Common myeloid progenitor, CD34-positive (primary cell): Measurements from ENCODE around the gene CNOT6L.

Experiments
- CTCF ChIA-PET: fragments of 350-600 bp; sonication (Branson Sonifier 250); formaldehyde crosslinking; loops from one replicate; lab custom pipeline; 2021; ENCODE audit warnings: antibody characterized with exemption; lab: Charles Lee
- POLR2A ChIA-PET: fragments of 350-600 bp; sonication (Branson Sonifier 250); formaldehyde crosslinking; loops from one replicate; lab custom pipeline; 2021; ENCODE audit warnings: antibody characterized with exemption; lab: Charles Lee
- DNase-seq, 3 donors: peaks; one replicate each; pipeline versions ENCODE4 v3.0.0 to v3.0.0-alpha.2; 2013
- H3K27ac ChIP-seq, 2 experiments: 1 replicate in 1 of 2; 2 replicates in 1 of 2; pipeline ENCODE4 v1.7.0; 2013; ENCODE audit warnings: inconsistent platforms in 2 of 2, low read length in 2 of 2, mild to moderate bottlenecking in 2 of 2, low read depth in 1 of 2, moderate library complexity in 1 of 2; ENCODE audit not compliant: severe bottlenecking in 2 of 2, insufficient read depth in 1 of 2, poor library complexity in 1 of 2
- H3K27me3 ChIP-seq, 5 experiments: replicated peaks in 2 of 5; 1 replicate in 3 of 5; 2 replicates in 2 of 5; pipeline versions ENCODE4 v1.6.1 to v1.7.0; 2013; ENCODE audit warnings: low read length in 4 of 5, mild to moderate bottlenecking in 2 of 5, moderate library complexity in 2 of 5, inconsistent platforms in 1 of 5; ENCODE audit not compliant: insufficient read depth in 5 of 5, control insufficient read depth in 4 of 5
- H3K36me3 ChIP-seq, 4 experiments: 1 replicate in 2 of 4; 2 replicates in 2 of 4; pipeline versions ENCODE4 v1.6.1 to v1.7.0; 2013; ENCODE audit warnings: low read length in 3 of 4, control low read depth in 1 of 4, mild to moderate bottlenecking in 1 of 4; ENCODE audit not compliant: control insufficient read depth in 4 of 4, insufficient read depth in 4 of 4
- H3K4me1 ChIP-seq, 4 experiments: 1 replicate in 3 of 4; 2 replicates in 1 of 4; pipeline versions ENCODE4 v1.6.1 to v1.7.1; 2013; ENCODE audit warnings: low read length in 3 of 4, mild to moderate bottlenecking in 3 of 4, control low read depth in 1 of 4, inconsistent platforms in 1 of 4, moderate library complexity in 1 of 4; ENCODE audit not compliant: control insufficient read depth in 4 of 4, insufficient read depth in 4 of 4; ENCODE audit errors: control extremely low read depth in 1 of 4
- H3K4me3 ChIP-seq, 7 experiments: 1 replicate in 4 of 7; 2 replicates in 3 of 7; pipeline versions ENCODE4 v1.5.1 to v1.7.0; 2013; ENCODE audit warnings: mild to moderate bottlenecking in 7 of 7, low read length in 6 of 7, moderate library complexity in 6 of 7, inconsistent platforms in 2 of 7, low read depth in 2 of 7, control low read depth in 1 of 7; ENCODE audit not compliant: insufficient read depth in 4 of 7, control insufficient read depth in 1 of 7; ENCODE audit errors: extremely low read depth in 1 of 7
- H3K9me3 ChIP-seq, 5 experiments: 1 replicate in 4 of 5; 2 replicates in 1 of 5; pipeline versions ENCODE4 v1.6.1 to v1.7.1; 2013; ENCODE audit warnings: low read length in 4 of 5, mild to moderate bottlenecking in 2 of 5, inconsistent platforms in 1 of 5, low read depth in 1 of 5, moderate library complexity in 1 of 5; ENCODE audit not compliant: control insufficient read depth in 4 of 5, insufficient read depth in 2 of 5; ENCODE audit errors: control extremely low read depth in 1 of 5
- WGBS: methylation state at CpG from one replicate; pipeline ENCODE4 v1.1.5; 2013; ENCODE audit not compliant: insufficient coverage; 5-methylcytosine and 5-hydroxymethylcytosine counted together

Gene CNOT6L

GRCh38 chr4:77712675-77713074 lies 106.5 kb downstream of the CNOT6L start:
- POLR2A ChIA-PET, result no interaction called here
- Histone ChIP-seq H3K27ac (no peak overlapping the region), H3K27me3 (no peaks in the 10 kb centered on the region), H3K9me3 (no peaks in the 10 kb centered on the region), H3K4me3 (no peak overlapping the region), H3K4me1 (peaks cover 0 to 4% (median 0%) of the 10 kb centered on the region in 4 experiments), H3K36me3 (peaks cover 5 to 14% (median 9%) of the 10 kb centered on the region in 4 experiments)
- CTCF ChIA-PET, result interaction anchor here (1.1 kb wide), 1 partner anchor 169 kb away, joined by 3 read pairs; no protein-coding TSS in a partner anchor
- no peak for DNase-seq
- WGBS, result no CpG with 5 or more reads among the region's 1 CpG

DNA sequence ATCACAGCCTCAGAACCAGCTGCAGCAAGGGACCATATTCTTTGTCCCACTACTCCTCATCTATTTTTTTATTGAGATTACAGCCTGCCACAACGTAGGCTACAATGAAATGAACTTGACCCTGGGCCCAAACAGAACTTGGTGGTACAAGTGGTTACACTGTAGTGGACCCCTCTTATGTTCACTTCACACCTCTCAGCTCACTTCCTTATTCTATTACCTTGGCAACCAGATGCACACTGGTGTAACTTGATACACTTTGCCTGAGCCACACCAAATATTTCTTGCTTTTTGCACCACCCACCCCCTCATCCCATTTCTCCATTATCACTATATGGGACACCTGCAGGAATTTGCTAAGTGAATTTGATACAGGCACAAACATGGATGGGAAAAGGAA lies 107.7 kb downstream of the CNOT6L start:
- Histone ChIP-seq H3K27ac (no peak overlapping the region), H3K36me3 (peaks cover 2 to 12% (median 7%) of the 10 kb centered on the region in 4 experiments)

DNA sequence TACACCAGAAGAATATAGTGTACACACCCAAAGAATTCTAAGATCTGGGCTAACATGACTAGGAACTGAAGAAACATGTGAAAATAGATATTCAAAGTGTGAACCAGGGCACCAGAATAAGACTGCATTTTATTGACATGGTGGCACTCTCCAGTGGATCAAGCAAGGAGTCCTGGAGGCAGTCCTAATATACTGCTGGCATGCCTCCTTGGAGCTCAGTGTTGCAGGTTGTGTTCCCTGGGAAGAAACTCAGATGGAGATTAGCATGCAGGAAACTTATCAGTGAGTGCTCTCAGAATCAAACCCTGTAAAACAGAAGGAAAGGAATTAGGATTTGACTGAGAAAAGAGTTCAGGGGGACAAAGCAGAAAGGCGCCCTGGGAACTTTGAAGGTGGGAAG lies 108.5 kb downstream of the CNOT6L start:
- 100% methylated on average over 1 of the region's 1 CpG for WGBS
- Histone ChIP-seq H3K36me3 (peaks cover 2 to 9% (median 6%) of the 10 kb centered on the region in 4 experiments), H3K4me3 (no peak overlapping the region), H3K27me3 (no peaks in the 10 kb centered on the region), H3K27ac (no peak overlapping the region), H3K4me1 (peaks cover 0 to 4% (median 0%) of the 10 kb centered on the region in 4 experiments), H3K9me3 (no peaks in the 10 kb centered on the region)
- CTCF ChIA-PET, result no interaction called here
- POLR2A ChIA-PET, result no interaction called here
- no peak for DNase-seq

More for the DNA sequence above, 107.7 kb downstream of the CNOT6L start:
- CTCF ChIA-PET, result no interaction called here
- H3K4me3 ChIP-seq, result no peak overlapping the region
- no peaks in the 10 kb centered on the region for H3K27me3 ChIP-seq
- POLR2A ChIA-PET, result no interaction called here
- H3K9me3 ChIP-seq, result no peaks in the 10 kb centered on the region
- peak in 2 of 3 donors; percentile 13 to 22 for DNase-seq
- no CpG with 5 or more reads among the region's 1 CpG for WGBS
- H3K4me1 ChIP-seq, result peaks cover 0 to 4% (median 0%) of the 10 kb centered on the region in 4 experiments

- no peaks in the 10 kb centered on the region for H3K9me3 ChIP-seq
- CTCF ChIA-PET, result no interaction called here
- DNase-seq, result no peak
- peaks cover 0 to 4% (median 0%) of the 10 kb centered on the region in 4 experiments for H3K4me1 ChIP-seq
- H3K4me3 ChIP-seq, result no peak overlapping the region
- peaks cover 0 to 9% (median 4%) of the 10 kb centered on the region in 4 experiments for H3K36me3 ChIP-seq
- H3K27me3 ChIP-seq, result no peaks in the 10 kb centered on the region
- 100% methylated on average over 1 of the region's 1 CpG for WGBS
- H3K27ac ChIP-seq, result no peak overlapping the region
- POLR2A ChIA-PET, result no interaction called here
Observed at GRCh38 chr4:77710059-77710458, 109.1 kb downstream of the CNOT6L start.

GRCh38 chr4:77706717-77707116 lies 112.5 kb downstream of the CNOT6L start:
- POLR2A ChIA-PET, result no interaction called here
- Histone ChIP-seq H3K9me3 (no peaks in the 10 kb centered on the region), H3K36me3 (no peaks in the 10 kb centered on the region), H3K27ac (no peak overlapping the region), H3K4me1 (no peaks in the 10 kb centered on the region), H3K27me3 (no peaks in the 10 kb centered on the region), H3K4me3 (no peak overlapping the region)
- CTCF ChIA-PET, result interaction anchor here (1.0 kb wide), 1 partner anchor 25 kb away, joined by 3 read pairs; no protein-coding TSS in a partner anchor
- DNase-seq, result no peak
- 100% methylated on average over 4 of the region's 4 CpGs for WGBS

DNA sequence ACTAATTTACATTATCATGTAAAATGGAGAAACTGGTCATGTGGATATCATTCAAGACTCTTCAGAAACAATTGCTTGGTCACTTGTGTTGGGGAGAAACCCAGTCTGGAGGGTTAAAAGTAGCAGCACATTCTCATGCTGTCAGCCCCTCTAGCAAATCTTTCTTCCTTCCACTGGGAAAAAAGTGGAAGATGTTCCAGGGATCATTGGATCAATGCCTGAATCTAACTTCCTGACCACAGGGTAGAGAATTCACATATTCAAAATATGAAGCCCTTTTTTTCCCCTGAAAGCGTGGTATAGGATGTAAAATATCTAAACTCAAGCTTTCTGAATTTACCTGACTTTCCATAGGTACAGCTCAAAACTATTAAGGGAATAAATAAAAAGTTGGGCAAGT lies 115.5 kb downstream of the CNOT6L start:
- Histone ChIP-seq H3K36me3 (no peaks in the 10 kb centered on the region), H3K4me1 (no peaks in the 10 kb centered on the region), H3K27me3 (no peaks in the 10 kb centered on the region), H3K9me3 (no peaks in the 10 kb centered on the region), H3K4me3 (no peak overlapping the region), H3K27ac (no peak overlapping the region)
- CTCF ChIA-PET, result no interaction called here
- POLR2A ChIA-PET, result no interaction called here
- WGBS, result no CpG with 5 or more reads among the region's 1 CpG
- DNase-seq, result no peak

GRCh38 chr4:77701121-77701520 lies 118.0 kb downstream of the CNOT6L start:
- H3K4me3 ChIP-seq, result no peak overlapping the region
- peaks cover 0 to 3% (median 0%) of the 10 kb centered on the region in 4 experiments for H3K4me1 ChIP-seq
- CTCF ChIA-PET, result no interaction called here
- no CpG with 5 or more reads among the region's 2 CpGs for WGBS
- no peaks in the 10 kb centered on the region for H3K9me3 ChIP-seq
- H3K27me3 ChIP-seq, result no peaks in the 10 kb centered on the region
- POLR2A ChIA-PET, result no interaction called here
- no peak overlapping the region for H3K27ac ChIP-seq
- H3K36me3 ChIP-seq, result no peaks in the 10 kb centered on the region
- DNase-seq, result no peak
